Activated CD4-positive, alpha-beta T cell treated with anti-CD3 and anti-CD28 coated beads, Interleukin-2, amount 50 U/mL, for 16 hours (primary cell): ENCODE measurements around the gene ZFYVE28.

Experiments
- DNase-seq: peaks from one replicate; pipeline ENCODE4 v3.0.0-alpha.2; 2020

ZFYVE28 gene

DNA sequence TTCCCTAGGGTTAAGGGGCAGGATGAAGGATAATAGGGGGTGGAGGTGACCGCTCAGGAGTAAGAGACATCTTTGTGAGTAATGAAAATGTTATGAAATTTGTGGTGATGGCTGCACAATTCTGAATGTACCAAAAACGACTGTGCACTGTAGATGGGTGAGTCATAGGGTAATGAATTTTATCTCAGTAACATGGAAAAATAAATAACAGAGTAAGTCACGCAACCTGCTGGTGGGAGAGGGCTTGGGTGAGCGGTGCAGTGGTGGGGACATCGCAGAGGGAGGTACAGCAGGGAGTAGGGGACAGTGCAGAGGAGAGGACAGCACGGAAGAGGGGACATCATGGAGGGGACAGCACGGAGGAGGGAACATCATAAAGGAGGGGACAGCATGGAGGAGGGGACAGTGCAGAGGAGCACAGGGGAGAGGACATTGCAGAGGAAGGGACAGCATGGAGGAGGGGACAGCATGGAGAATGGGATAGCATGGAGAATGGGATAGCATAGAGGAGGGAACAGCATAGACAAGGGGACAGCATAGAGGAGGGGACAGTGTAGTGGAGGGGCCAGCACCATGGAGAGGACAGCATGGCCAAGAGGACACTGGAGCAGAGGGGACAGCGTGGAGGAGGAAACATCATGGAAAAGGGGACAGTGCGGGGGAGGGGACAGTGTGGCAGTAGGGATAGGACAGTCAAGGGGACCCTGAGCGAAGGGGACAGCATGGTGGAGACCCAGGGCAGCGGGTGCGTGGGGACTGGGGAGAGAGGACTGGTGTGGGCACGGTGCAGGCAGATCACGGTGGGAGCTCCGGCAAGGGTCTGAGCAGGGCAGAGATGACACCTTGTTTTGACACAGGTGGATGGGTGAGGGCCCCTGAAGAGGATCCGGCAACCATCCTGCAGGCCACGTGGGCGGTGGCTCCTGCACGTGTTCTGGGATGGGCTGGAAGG is 88.1 kb downstream of the ZFYVE28 start:
- DNase-seq = no peak

DNA sequence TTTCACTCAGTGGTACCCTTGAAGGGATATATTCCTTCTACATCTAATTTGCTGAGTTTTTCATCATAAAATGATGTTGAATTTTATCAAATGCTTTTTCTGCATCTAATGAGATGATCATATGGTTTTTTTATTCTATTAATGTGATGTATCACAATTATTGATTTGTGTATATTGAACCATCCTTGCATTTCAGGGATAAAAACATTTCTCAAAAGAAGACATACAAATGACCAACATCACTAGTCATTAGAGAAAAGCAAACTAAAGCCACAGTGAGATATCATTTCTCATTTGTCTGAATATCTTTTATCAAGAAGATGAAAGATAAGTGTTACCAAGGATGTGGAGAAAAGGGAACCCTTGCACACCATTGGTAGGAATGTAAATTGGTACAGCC is 90.9 kb downstream of the ZFYVE28 start:
- no peak for DNase-seq

DNA sequence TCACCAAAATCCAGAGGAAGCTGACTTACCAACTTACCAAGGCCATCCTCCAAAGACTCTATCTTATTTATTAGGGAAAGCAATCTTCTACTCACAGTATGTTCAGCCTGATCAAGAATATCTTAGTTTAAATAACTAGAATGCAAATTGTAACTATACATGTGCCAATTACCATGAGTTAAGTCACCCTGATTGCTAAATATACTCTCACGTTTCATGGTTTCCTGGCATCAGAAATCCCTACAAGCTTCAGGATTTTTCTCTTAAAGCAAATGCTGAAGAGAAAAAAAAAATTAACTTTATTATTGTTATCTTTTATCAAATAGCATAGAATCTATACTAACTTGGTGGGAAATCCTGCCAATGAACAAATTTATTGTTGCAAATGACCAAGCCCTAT is 93.6 kb downstream of the ZFYVE28 start:
- DNase-seq = no peak

DNA sequence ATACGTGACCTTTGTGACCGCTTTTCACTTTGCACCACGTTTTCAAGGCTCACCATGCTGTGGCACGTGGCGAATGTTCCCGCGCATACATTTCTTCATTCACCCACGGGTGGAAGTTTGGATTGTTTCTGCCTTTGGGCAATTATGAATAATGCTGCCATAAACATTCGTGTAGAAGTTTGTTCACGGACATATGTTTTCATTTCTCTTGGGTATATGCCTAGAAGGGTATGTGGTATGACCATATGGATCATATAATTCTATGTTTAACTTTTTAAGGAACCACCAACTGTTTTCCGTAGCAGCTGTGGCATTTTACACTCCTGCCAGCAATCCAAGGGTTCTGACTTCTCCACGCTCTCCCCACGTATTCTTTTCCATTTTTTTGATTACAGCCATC is 95.6 kb downstream of the ZFYVE28 start:
- DNase-seq = no peak

DNA sequence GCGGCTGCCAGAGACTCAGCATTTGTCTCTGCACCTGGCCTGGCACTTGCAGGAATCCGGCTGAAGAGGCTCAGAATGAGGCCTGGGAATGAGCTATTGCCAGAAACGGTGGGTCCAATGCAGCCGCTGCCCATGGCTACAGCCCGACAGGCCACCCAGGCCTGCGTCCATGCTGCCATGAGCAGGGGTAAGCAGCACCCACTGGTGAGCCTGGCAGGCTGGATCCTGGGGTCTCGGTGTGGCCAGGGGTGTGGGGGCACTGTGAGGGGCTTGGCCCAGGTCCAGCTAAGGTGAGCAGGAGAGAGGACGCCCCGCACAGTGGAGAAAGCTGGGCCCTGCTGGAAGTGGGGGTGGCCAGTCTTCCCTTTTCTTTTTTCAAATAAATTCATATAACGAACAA is 96.2 kb downstream of the ZFYVE28 start:
- no peak for DNase-seq

DNA sequence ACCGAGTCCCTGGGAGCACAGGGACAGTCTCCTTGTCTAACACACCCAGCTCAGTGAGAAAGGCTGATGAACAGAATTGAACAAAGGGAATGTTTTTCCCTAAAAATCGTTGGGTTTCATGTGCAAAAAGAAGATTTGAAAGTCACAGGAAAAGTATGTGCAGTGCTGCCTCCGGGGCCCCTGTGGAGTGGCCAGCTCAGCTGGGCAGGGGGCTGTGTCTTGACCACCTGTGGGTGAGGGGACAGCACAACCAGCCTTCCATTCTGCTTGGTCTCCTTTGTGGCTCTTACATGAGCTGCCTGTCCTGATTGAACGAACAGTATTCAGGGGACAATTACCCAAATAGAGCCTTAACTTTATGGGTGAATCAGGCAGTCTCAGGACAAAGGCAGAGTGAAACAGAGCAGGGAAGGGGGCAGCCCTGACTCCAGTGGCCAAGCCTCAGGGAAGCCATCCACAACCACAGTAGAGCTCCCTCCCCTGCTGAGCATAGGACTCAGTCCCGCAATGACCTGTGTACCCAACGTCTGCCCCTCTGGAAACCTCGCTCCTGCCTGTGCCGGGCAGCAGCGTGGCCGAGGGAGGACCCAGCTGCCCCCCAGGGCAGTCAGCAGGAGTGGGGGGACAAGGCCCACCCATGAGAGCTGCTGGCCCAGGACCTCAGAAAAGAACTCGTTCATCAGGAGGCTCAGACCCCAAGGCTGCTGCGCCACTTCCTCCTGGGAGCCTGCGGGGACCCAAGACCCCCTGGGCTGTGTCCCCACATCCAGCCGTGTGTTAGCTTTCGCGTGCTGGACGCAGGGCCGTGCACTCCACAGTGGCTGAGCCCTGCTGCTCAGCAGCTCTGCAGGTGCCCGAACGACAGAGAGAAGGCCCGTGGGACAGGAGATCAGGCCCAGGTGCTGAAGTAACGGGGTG is 96.9 kb downstream of the ZFYVE28 start:
- DNase-seq = no peak

DNA sequence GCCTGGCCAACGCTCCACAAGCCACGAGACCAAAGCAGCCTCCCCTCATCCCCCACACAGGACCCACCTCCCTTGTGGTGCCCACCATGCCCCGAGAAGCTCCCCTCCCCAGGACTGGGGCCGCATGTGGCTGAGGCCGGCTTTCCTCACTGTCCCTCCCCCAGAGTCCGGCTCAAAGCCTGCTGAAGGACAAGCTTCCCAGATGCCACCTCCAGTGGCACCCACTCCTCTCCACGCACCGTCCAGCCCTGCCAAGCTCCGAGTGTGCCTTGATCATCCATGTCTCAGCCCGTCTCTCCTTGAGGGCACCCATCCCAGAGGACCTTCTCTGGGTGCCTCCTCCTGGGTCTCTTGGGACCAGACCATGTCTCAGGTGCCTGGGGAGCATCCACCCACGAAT is 97.7 kb downstream of the ZFYVE28 start:
- no peak for DNase-seq

DNA sequence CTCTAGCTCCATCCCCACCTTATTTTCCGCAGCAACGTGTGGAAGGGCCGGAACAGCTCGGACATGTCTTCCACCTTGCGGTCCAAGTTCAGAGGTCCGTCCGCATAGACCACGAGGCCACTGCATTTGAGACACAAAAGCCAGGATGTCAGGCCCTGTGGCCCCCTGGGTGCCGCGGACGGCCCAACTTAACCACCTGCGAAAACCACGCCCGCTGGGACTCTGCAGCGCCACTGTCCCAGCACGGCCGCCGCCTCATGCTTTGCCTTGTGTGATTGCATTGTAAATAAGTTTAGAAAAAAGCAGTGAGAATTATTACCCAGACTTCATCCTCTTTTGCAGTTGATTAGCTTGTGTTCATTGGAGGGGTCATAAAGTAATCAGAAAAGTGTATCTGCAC is 98.3 kb downstream of the ZFYVE28 start:
- DNase-seq = no peak

DNA sequence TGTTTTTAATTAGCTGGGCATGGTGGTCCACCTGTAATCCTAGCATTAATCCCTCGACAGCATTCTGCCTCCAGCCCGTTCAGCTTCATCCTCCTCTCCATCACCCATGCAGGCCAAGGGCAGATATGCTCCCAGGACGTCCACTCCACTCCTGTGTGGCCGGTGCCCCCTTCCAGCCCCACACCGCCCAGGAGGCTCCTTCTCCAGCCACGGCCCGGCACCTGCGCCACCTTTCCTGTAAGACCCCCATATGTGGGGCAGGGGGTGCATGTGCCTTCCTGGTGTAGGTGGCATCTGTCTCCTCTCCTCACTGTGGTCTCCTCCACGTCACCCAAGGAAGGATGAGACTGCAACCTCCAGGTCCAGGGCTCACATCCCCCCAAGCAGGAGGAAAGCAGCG is 99.6 kb downstream of the ZFYVE28 start:
- DNase-seq = no peak

DNA sequence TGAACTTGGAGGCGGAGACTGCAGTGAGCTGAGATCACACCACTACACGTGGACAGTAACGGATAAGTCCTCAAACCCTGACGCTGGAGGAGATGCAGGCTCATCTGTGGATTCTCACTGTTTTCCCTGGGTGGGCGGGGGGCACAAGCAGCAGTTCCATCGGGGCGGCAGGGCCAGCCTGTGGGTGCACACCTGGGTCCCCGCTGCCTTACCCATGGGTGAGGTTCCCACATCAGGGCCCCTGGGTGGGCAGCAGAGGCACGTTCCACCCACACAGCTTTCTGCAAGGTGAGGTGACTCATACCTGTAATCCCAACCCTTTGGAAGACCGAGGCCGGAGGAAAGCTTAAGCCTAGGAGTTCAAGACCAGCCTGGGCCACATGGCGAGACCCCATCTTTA is 100.0 kb downstream of the ZFYVE28 start:
- no peak for DNase-seq

DNA sequence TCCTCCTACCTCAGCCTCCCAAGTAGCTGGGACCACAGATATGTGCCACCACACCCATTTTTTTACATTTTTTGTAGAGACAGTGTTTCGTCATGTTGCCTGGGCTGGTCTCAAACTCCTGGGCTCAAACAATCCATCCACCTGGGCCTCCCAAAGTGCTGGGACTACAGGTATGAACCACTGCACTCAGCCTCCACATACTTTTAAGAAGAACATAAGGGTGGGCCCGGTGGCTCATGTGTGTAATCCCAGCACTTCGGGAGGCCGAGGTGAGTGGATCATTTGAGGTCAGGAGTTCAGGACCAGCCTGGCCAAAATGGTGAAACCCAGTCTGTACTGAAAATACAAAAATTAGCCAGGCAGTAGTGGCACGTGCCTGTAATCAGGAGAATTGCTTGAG is 105.1 kb downstream of the ZFYVE28 start:
- DNase-seq = no peak

DNA sequence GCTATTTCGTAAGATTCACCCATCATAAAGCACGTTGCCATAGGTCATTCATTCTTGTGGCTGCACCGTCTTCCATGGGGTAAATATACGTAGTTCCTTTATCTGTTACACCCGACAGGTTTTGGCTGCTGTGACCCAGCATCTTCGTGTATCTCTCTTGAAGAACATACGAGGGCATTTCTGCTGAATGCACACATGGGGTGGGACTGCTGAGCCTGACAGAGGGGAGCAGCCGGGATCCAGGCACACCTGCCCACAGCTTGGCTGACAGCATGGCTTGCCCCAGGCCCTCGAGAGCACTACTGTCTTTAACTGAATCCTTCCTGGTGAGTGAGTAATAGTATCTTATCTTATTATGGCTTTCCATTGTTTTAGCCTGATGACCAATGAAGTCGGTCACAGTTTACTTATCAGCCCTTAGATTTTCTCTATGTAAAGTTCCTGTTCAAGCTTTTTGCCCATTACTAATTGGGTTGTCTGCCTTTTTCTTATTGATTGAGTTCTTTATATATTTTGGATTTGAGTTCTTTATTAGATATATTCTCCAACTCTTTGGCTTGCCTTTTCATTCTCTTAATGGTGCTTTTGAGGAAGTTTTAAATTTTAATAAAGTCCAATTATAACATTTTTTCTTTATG is 111.6 kb downstream of the ZFYVE28 start:
- DNase-seq = no peak

DNA sequence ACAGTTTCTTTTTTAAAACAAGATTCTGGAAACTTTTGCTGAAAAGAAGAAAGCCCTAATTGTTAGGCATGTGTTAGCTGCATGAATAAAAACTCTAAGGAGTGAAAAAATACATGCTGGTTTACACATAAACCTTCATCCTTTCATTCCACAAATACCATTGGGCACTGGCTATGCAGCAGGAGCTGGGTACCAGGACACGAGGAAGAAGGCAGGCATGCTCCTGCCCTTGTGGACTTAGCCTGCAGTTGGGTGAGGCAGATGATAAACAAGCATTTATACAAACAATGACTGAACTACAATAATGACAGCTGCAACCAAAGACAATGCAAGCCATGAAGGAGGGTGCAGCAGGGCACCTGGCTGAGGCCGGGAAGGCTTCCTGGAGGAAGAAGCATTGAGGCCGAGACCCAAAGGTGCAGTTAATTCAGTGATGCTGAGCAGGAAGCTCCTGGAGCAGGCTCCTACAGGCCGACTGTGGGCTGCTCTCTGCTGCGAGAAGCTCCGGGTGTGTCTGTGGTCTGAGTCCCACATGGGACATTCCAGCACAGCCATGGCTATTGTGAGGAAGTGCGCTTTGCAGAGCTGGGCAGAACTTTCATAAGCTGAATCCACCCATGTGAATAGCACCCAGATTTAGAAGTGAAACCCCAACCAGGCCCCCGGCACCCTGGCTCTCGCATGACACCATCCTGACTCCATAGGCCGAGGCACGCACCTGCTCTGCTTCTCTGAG is 112.5 kb downstream of the ZFYVE28 start:
- no peak for DNase-seq

DNA sequence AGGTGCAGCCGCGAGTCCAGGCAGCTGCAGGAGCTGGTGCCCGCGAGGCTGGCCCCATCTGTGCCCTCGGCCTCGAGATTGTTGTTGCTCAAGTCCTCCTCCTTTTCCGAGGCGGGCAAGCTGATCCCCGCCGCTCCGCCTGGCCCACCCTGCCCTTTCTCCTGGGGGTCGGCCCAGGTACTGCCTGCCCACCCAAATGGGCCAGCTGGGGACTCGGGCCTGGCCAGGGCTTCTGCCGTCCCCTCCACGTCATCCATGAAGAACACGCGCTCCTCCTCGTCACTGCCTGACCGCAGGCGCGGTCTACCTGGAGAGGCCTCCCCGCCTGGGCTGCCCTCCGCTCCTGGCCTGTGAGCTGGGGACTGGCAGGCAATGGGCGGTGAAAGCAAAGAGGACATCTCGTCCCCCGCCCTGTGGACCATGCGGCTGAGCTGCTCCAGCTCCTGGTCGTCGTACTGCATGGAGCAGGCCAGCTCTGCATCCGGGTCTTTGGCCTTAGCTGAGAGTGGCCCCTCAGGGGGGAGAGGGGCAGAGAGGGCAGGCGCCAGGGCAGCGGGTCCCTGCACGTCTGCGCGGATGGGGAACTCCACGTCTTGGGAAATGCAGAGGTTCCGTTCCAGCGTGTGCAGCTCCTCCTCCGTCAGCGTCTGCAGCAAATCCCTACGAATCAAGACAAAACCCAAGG is 113.4 kb downstream of the ZFYVE28 start:
- DNase-seq = no peak

DNA sequence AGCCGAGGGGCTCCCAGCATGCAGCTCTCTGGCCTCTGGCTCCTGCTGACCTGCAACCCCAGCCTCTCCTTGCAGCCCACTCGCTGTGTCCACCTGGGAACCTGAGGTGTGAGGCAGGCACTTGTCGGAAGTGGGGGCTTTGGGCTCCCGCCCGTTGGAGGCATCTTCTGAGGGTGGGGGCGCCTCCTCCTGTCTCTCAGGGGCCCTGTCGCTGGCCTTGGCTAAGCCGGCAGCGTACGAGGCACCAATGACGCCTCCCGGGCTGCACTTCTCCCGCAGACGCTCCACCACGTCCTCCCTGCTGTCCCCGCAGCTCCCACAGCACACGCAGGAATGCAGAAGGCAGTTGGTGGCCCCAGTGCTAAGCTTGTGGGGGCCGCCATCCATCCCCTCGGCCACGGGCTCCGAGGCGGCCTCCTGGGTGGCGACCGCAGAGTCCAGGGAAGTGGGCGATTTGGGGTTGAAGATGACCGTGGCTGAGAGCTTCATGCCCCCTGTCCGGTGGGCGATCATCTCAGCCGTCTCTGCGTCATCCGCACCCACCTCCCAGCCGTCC is 114.0 kb downstream of the ZFYVE28 start:
- DNase-seq = no peak

DNA sequence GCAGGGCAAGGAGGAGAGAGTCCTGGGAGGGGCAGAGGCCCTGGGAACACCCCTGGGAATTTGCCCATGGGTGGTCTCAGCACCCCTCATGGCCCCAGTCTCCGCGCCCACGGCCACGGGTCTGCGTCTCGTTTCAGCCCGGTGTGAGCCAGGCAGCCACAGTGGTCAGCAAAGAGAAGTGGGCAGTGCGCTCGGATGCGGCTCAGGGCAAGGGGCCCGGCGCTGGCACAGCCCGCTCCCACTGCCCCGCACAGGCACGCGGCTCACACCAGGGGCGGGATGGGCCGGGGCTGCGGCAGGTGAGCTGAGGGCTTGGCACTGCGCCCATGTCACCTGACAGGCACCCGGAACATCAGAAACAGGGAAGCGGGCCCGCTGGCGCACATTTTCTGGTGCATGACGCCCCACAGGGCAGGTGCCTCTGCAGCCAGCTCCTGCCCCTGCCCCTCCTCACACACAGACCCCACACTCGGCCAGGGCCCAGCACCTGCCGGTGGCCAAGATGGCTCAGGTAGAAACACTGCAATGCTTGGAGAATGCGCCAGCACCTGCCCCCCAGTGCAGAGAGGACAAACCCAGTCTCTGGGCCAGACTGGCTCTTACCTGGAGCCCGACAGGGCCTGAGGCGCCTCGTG is 114.6 kb downstream of the ZFYVE28 start:
- DNase-seq = no peak

DNA sequence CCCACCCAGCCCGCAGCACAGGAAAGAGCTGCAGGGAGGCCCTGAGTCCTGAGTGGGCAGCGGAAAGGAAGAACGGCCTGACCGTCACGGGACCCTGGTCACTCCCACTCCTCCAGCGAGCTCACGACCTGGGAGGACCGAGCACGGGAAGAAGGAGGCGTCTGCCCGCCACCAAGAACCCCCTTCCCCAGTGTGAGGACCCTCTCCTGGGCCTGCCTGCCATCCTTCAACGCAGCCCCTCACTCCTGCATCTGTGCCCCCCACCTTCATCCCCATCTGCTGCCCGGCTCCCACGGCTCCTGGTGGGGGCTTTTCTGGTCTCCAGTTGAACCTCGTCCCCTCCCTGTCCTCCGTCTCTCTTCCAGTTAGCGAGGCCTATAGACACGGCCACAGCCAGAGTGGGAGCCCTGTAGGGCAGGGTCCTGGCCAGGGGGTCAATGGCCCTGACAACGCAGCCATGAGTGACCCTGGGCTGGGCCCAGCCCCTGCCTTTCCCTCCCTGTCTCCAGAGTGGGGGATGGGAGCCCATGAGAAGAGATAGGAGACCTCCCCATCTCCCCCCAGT is 115.2 kb downstream of the ZFYVE28 start:
- no peak for DNase-seq

DNA sequence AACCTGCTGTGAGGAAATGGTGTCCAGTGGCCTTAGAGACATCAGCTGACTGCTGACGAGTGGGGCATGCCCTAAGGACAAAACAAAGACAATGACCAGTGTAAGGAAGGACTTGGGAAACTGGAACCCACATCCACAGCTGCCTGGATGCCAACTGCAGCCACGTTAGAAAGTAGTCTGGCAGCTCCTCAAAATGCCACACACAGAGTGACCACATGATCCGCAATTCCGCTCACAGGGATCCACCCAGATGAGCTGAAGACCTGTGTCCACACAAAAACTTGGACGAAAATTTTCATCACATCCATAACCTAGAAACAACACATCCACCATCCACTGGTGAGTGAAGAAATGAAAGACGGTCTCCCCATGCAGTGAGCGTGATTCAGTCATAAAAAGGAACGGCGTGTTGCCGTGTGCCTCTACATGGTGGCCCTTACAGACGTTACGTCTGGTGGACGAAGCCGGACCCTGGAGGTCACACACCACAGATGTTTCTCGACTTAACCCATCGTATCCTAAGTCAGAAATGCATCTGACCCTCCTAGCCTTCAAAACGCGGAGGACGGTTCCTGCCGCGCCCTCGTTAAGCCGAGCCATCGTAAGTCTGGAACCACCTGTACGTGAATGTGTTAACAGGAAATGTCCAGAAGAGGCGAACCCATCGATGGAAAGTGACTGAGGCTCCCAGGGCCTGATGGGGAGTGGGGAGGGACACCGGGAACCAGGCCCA is 115.9 kb downstream of the ZFYVE28 start:
- no peak for DNase-seq

DNA sequence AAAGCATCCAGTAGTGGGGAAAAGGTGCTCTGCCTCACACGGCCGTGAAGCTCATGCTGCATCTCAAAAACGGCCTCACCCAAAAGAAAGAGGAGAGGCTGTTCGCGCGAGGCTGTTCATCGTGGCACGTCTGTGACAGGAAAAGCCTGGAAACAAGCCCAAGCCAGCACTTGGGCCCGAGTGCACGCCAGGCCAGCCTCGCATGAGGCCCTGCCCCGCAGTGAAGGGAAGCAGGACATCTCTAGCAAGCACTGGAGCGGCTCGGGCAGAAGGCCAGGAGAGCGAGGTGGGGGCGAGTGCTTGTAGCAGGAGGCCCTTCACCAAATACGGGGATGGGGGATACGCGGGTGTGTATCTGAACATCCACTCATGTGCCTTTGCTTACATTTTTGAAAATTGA is 116.6 kb downstream of the ZFYVE28 start:
- no peak for DNase-seq

DNA sequence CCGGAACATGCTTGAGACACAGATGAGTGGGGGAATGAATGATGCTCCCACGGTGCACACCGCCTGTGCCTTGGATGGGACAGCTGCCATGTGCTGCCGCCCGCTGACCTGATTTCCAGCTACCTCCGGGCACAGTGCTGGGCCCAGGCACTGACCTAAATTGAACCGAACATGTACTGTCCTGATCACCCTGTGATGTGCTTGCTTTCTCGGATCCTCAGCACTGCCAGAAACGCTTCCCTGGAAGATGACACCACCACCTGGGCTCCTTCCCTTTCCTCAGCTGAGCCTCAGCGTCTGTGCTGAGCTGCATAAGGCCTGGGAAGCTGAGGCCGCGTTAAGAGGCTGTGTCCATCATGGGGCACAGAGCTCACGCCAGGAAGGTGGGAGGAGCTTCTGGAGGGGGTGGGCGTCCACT is 117.2 kb downstream of the ZFYVE28 start:
- DNase-seq = no peak
